Inflammatory macrophage treated with lipopolysaccharide for 1 hour (primary cell): Measurements from ENCODE around the gene KCNJ12.
"Not testable (repeated sequence)": the region's sequence is repeated elsewhere in the genome, so short reads cannot be mapped to it uniquely, and the experiment has no call there.

ENCODE experiments used
- DNase-seq, 2 donors: peaks; one replicate each; pipeline ENCODE4 v3.0.0-alpha.2; 2020 to 2022

The KCNJ12 gene

DNA sequence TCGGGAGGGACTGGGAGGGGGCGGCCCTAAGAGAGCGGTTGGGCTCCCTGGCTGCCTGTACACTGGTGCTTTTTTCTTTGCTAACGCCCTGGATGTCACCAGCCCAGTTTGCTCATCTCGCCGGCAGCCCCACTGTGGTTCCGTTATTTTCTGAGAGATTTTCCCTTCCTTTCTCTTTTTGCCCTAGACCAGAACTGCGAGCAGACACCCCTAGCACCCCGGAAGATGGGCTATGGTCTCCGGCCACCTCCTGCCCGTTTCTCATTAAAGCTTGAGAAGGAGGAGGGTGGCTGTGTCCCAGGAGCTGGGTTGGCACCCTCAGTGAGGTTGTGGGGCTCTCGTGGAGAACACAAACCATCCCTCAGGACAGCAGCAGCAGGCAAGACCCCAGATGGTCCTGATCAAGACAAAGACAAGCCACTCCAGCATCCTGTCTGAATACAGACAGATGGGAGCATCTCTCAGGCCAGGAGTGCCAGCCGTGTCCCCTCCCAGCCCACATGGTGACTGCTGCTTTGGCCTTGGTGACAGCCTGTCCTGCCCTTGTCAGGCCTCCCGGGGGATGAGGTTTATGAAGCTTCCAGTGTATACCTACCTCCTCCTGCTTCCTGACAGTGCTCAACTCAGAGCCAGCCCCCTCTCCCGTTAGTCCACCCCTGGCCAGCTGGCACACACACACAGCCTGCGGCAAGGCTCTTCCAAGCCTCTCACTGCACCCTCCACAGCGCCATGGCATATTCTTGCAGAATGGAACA is 77.2 kb downstream of the KCNJ12 start:
- DNase-seq, result no peak

DNA sequence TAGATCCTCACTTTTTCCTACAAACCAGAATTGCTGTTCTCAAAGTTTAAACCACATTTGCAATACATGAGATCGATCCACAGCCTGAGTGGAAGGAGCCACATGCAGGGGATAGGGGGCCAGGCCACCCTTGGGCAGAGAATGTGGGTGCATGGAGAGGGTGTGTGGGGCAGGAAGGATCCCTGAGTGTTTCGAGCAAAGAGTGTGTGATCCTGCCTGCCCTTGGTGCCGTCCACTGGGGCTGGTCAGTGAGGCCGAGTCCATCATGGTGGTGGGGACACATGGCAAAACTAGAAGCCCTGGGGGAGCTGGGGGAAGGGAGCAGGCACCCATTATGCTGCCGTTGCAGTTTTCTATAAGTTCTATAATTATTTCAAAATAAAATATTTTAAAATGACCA is 77.8 kb downstream of the KCNJ12 start:
- DNase-seq, result not testable (repeated sequence)

DNA sequence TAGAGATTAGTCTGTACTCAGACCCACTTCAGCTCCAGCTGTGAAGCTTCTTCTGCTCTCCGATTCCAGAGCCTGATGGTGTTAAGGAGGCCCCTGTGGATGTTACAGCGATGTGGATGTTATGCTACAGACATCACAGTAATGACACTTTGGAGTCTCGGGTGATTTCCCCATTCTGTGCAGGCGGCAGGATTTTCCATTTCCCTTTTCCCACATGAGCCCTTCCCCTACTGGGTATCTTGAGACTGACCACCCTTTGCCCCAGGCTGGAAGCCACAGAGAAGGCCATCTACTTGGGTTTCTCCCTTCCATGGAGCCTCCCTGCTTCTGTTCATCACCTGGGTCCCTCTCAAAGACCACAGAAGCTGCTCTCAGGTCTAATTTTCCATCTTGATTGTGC is 78.3 kb downstream of the KCNJ12 start:
- DNase-seq, result peak; percentile 68 to 75

- DNase-seq, result no peak
These were observed 79.6 kb downstream of the KCNJ12 start for GRCh38 chr17:21455761-21456160.

- DNase-seq, result not testable (repeated sequence)
These were observed 80.3 kb downstream of the KCNJ12 start for GRCh38 chr17:21456449-21456848.

DNA sequence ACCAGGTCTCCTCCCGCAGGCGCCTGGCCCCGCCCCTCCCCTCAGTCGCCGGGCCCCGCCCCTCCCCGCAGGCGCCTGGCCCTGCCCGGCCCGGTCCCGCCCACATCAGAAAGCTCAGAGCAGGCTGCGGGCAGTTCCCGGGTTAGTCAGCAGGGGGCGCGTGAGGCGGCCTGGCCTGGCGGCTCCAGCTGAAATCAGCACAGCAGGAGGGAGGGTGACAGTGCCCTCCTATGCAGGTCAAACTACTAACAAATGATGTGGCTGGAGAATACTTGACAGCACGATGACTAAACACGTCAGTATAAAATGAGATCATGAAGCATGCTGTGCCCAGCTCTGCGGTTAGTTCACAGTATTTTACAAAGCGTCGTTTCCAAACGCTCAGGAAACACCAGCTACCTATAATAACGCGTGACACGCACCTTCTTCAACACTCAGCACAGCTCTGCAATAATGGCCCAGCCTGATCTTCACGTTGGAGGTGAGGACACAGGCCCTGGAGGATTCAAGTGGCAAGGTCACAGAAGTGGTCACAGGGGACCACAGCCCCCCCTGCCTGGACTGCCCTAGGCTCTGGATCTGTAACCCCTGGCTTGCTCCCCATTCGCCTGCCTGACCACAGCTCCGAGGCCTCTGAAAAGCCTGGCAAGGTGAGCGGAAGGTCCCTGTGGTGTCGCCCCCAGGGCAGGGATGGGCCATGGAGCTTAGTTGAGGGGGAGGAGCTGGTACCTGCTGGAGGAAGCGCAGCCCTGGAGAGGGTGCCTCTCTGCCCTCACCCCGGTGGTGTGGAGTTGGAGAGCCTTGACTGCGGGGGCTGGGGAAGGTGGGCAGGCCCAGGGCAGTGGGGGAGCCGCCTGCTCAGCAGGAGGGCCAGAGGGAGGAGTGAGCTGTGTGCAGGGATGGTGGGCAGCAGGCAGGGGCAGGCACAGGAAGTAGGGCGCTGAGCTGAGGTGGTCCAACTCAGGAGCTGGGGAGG is 81.2 kb downstream of the KCNJ12 start:
- peak; percentile 75 to 94 for DNase-seq

- no peak for DNase-seq
These were observed 81.9 kb downstream of the KCNJ12 start for GRCh38 chr17:21458054-21458453.

- no peak for DNase-seq
These were observed 83.4 kb downstream of the KCNJ12 start for GRCh38 chr17:21459536-21459935.

DNA sequence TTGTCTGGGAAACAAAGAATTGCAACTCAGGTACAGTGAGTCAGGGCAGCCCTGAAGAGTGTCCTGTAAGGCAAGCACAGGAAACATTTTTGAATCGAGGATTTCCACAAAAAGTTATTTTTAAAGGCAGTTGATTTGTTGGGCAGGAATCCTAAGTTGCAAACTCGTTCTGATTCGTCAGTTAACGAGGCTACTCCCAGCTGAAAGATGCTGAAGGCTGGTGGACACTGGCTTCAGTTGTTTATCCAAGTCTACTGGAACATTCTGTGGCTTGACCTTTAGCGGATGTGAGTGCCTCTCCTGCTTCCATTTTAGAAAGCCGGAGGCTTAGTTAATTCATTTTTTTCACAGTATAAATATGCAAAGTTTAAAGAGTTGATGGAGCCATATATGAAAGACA is 84.2 kb downstream of the KCNJ12 start:
- no peak for DNase-seq

GRCh38 chr17:21462237-21462636 is 86.1 kb downstream of the KCNJ12 start:
- no peak for DNase-seq

DNA sequence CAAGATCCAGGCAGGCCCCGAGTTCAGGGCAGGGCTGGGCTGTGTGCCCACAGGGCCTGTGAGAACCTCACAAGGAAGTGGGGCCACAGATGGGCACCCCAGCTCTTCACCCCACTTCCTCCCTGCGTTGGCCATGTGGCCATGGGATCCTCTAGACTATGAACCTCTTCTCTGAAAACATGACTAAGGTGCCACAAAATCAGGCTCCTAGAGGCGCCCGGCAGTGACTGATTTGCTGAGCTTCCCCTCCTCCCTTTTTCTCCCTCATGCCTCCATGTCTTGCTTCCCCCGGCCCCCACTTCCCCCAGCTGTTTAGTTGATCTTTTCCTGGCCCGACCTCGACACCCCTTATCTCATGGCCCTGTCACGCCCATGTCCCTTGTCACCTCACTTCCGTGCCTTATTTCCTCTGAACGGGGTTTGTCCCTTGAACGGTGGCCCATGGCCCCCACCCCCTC is 87.1 kb downstream of the KCNJ12 start:
- no peak for DNase-seq

GRCh38 chr17:21463779-21464407 is 87.7 kb downstream of the KCNJ12 start:
- DNase-seq, result no peak

DNA sequence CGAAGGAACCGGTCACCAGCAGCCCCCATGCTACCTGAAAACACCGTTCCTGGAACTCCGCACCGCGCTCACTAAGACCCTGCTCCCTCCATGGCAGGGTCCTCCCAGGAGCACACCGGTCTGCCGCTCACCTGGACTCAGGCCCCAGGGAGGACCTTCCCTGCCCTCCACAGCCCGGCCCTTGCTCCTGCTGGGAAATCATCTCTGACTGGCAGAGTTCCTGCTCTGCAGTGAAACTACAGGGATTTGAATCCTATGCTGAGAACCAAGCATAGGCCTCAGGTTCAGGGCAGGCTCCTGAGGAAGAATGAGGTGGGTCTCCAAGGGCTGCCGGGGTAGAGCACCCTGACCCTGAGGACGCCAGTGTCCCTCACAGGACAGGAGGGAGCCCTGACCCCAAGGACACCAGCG is 88.5 kb downstream of the KCNJ12 start:
- no peak for DNase-seq

- DNase-seq, result no peak
These were observed 90.4 kb downstream of the KCNJ12 start for GRCh38 chr17:21466550-21466949.

DNA sequence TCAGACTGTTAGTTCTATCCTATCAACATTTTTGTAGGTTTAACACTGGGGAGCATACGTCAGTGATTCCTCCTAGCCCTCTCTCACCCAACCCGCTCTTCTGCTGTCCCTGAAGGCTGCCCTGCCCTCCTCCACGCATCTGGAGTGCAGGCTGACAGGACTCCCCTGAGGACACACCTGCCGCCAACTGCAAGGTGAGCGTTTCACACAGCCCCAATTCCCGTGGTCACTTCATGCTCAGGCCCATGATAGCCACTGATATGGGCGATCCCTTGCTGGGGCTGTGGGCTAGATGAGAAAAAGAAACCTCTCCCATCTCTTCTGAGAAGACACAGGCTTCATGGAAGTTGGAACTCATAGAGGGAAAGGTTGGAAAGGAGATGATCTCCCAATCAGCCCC is 91.0 kb downstream of the KCNJ12 start:
- DNase-seq, result no peak

GRCh38 chr17:21467739-21468490 is 91.8 kb downstream of the KCNJ12 start:
- DNase-seq, result no peak
